Measurements from ENCODE around the gene NDUFC1. TPM values are rescaled to one million over a fixed set of nuclear protein-coding genes. Genes with fewer than 3 reads are reported as not detected.

The NDUFC1 gene
- total RNA-seq, 1 experiment from 2014 or later: 61.7 TPM

DNA sequence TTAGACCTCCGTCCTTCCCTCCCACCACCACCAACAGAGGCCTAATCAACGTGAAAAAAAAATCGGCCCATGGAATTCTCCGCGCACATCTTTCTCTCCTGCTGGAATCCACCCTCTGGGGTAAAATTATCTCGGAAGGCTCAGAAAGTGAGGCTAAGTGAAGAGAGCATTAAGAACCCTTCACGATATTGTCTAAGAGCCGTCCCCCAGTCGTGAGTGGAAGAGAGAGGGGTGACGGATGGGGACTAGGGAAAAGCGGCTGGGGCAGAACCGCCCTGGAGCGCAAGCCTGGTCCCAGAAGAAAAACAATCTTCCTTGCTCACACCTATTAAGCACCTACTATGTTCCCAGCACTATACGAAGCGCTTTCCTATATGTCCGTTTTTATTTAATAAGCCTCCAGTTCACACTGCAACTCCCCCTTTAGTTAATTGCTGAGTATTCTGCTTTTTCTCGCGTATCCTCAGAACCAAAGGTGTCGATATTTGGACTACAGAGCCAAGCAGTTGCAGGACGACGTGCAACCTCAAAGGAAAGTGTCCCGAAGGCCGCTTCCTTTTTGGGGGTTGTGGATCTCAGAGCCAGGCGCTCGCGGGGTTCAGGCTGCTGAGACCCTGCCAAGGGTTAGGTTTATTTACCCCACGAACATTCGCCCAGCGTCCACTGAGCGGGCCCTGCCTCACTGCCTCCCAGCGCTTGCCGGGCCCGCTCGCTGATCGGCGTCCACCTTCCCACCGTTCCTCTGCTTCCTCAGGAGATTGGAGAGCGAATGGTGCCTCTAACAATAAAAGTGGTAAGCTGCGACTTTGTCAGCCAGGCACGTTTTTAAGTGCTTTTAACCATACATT is 23.1 kb downstream of the NDUFC1 start:
- ATAC-seq (peak; percentile 49), DNase-seq (ENCODE audit: low spot score) (peak; percentile 24)
- H3K9me3 Mint-ChIP-seq: peaks cover 2% of the 10 kb centered on the region
- peaks cover under 1% of the 10 kb centered on the region; the same call in 1 of the 2 replicates for H3K36me3 Mint-ChIP-seq
- CTCF ChIA-PET: interaction anchor here (0.8 to 2.5 kb wide), 5 partner anchors 9 to 248 kb away, joined by 3 to 25 read pairs (median 6); partner anchors contain the start of gene NAA15
- POLR2A ChIA-PET: interaction anchor here (1.2 kb wide), 1 partner anchor 101 kb away, joined by 3 read pairs; no protein-coding TSS in a partner anchor
- no peak overlapping the region for H3K27ac Mint-ChIP-seq
- TF ChIP-seq, protein P1, sequence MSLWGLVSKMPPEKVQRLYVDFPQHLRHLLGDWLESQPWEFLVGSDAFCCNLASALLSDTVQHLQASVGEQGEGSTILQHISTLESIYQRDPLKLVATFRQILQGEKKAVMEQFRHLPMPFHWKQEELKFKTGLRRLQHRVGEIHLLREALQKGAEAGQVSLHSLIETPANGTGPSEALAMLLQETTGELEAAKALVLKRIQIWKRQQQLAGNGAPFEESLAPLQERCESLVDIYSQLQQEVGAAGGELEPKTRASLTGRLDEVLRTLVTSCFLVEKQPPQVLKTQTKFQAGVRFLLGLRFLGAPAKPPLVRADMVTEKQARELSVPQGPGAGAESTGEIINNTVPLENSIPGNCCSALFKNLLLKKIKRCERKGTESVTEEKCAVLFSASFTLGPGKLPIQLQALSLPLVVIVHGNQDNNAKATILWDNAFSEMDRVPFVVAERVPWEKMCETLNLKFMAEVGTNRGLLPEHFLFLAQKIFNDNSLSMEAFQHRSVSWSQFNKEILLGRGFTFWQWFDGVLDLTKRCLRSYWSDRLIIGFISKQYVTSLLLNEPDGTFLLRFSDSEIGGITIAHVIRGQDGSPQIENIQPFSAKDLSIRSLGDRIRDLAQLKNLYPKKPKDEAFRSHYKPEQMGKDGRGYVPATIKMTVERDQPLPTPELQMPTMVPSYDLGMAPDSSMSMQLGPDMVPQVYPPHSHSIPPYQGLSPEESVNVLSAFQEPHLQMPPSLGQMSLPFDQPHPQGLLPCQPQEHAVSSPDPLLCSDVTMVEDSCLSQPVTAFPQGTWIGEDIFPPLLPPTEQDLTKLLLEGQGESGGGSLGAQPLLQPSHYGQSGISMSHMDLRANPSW (CRISPR knock-in tag; conservative IDR thresholded peaks at IDR 0.05; ENCODE audit: low read depth): no peak
- TF ChIP-seq, protein P2, sequence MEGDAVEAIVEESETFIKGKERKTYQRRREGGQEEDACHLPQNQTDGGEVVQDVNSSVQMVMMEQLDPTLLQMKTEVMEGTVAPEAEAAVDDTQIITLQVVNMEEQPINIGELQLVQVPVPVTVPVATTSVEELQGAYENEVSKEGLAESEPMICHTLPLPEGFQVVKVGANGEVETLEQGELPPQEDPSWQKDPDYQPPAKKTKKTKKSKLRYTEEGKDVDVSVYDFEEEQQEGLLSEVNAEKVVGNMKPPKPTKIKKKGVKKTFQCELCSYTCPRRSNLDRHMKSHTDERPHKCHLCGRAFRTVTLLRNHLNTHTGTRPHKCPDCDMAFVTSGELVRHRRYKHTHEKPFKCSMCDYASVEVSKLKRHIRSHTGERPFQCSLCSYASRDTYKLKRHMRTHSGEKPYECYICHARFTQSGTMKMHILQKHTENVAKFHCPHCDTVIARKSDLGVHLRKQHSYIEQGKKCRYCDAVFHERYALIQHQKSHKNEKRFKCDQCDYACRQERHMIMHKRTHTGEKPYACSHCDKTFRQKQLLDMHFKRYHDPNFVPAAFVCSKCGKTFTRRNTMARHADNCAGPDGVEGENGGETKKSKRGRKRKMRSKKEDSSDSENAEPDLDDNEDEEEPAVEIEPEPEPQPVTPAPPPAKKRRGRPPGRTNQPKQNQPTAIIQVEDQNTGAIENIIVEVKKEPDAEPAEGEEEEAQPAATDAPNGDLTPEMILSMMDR (IDR thresholded peaks at IDR 0.05): no peak
- TF ChIP-seq, protein P3, sequence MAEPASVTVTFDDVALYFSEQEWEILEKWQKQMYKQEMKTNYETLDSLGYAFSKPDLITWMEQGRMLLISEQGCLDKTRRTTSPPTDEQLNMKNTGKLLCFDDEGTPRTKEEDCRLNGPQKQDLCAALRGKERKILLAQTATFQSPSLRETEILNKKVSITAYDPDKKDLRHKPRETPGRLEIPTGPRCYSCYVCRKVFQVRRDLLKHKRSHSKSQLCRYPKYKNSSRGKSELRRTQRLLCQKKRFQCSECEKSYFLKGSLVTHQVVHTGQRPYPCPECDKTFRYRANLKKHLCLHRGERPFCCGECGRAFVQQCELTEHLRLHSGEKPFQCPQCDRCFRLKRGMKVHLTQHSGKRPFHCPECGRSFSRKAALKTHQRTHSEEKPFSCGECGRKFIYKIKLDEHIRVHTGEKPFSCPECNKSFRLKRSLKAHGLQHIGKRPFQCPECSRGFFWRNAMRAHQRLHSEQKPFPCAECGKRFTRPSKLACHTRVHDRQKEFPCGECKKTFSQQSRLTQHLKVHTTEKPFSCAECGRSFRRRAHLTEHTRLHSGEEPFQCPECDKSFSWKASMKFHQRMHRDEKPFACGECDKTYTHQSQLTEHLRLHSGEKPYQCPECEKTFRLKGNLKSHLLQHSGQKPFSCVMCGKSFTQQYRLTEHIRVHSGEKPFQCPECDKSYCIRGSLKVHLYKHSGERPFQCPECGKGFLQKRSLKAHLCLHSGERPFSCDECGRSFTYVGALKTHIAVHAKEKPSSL (CRISPR knock-in tag; conservative IDR thresholded peaks at IDR 0.05): no peak
- TF ChIP-seq, protein P4, sequence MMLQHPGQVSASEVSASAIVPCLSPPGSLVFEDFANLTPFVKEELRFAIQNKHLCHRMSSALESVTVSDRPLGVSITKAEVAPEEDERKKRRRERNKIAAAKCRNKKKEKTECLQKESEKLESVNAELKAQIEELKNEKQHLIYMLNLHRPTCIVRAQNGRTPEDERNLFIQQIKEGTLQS (CRISPR knock-in tag; conservative IDR thresholded peaks at IDR 0.05): no peak
- no peak for TF ChIP-seq NFE2L1 (CRISPR knock-in tag; IDR thresholded peaks at IDR 0.05)
- no peak for TF ChIP-seq JAZF1 (CRISPR knock-in tag; IDR thresholded peaks at IDR 0.05)
- TF ChIP-seq ZNF396 (CRISPR knock-in tag; IDR thresholded peaks at IDR 0.05; ENCODE audit: borderline replicate concordance): no peak
- H3K4me3 Mint-ChIP-seq: peak overlapping the region; percentile 79
- H3K27me3 Mint-ChIP-seq (ENCODE audit: low read depth): peaks cover 55% of the 10 kb centered on the region
- H3K4me1 Mint-ChIP-seq: peaks cover 18% of the 10 kb centered on the region

DNA sequence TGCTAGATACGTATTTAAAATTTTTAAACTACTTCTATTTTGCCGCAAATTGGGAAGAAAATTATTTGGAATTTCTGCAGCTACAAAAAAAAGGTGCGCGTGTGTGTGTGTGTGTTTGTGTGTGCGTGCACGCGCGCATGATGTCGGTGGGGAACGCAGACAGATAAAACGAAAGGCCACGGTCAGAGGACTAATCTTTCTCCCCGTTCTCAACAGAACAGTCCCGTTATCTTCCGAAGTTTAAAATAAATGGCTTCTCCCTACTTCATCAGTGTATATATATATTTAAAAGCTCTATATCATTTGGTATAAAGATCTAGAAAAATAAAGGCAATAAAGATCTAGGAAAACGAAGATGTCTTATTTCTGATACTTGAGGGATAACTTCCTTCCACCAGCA is 23.8 kb downstream of the NDUFC1 start:
- DNase-seq (ENCODE audit: low spot score): no peak
- ChIA-PET CTCF (interaction anchor here (2.5 kb wide), 1 partner anchor 17 kb away, joined by 25 read pairs; no protein-coding TSS in a partner anchor), POLR2A (no interaction called here)
- TF ChIP-seq ESRRA (CRISPR knock-in tag; IDR thresholded peaks at IDR 0.05; ENCODE audit: borderline replicate concordance): no peak
- no peak for TF ChIP-seq NFATC4 (CRISPR knock-in tag; IDR thresholded peaks at IDR 0.05)
- no peak for TF ChIP-seq TP53 (CRISPR knock-in tag; IDR thresholded peaks at IDR 0.05)
- TF ChIP-seq, protein P5, sequence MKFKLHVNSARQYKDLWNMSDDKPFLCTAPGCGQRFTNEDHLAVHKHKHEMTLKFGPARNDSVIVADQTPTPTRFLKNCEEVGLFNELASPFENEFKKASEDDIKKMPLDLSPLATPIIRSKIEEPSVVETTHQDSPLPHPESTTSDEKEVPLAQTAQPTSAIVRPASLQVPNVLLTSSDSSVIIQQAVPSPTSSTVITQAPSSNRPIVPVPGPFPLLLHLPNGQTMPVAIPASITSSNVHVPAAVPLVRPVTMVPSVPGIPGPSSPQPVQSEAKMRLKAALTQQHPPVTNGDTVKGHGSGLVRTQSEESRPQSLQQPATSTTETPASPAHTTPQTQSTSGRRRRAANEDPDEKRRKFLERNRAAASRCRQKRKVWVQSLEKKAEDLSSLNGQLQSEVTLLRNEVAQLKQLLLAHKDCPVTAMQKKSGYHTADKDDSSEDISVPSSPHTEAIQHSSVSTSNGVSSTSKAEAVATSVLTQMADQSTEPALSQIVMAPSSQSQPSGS (CRISPR knock-in tag; IDR thresholded peaks at IDR 0.05; ENCODE audit: borderline replicate concordance, low read depth): no peak
- no peak for TF ChIP-seq OVOL2 (CRISPR knock-in tag; IDR thresholded peaks at IDR 0.05; ENCODE audit: borderline replicate concordance)
- no peak for TF ChIP-seq MXD4 (CRISPR knock-in tag; IDR thresholded peaks at IDR 0.05; ENCODE audit: borderline replicate concordance)
- no peak for TF ChIP-seq JUN (CRISPR knock-in tag; IDR thresholded peaks at IDR 0.05)
- TF ChIP-seq ZNF263 (CRISPR knock-in tag; IDR thresholded peaks at IDR 0.05; ENCODE audit: low read depth): no peak
- TF ChIP-seq ZNF317 (CRISPR knock-in tag; IDR thresholded peaks at IDR 0.05; ENCODE audit: borderline replicate concordance, low read depth): no peak
- TF ChIP-seq RORB (CRISPR knock-in tag; IDR thresholded peaks at IDR 0.05): no peak
- TF ChIP-seq FOXK1 (CRISPR knock-in tag; IDR thresholded peaks at IDR 0.05): no peak
- TF ChIP-seq JAZF1 (CRISPR knock-in tag; IDR thresholded peaks at IDR 0.05): no peak
- no peak for TF ChIP-seq FOXJ3 (CRISPR knock-in tag; IDR thresholded peaks at IDR 0.05; ENCODE audit: borderline replicate concordance)
- TF ChIP-seq, protein P6, sequence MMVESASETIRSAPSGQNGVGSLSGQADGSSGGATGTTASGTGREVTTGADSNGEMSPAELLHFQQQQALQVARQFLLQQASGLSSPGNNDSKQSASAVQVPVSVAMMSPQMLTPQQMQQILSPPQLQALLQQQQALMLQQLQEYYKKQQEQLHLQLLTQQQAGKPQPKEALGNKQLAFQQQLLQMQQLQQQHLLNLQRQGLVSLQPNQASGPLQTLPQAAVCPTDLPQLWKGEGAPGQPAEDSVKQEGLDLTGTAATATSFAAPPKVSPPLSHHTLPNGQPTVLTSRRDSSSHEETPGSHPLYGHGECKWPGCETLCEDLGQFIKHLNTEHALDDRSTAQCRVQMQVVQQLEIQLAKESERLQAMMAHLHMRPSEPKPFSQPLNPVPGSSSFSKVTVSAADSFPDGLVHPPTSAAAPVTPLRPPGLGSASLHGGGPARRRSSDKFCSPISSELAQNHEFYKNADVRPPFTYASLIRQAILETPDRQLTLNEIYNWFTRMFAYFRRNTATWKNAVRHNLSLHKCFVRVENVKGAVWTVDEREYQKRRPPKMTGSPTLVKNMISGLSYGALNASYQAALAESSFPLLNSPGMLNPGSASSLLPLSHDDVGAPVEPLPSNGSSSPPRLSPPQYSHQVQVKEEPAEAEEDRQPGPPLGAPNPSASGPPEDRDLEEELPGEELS (CRISPR knock-in tag; IDR thresholded peaks at IDR 0.05): no peak
- no peak for TF ChIP-seq ZNF416 (CRISPR knock-in tag; IDR thresholded peaks at IDR 0.05)
- TF ChIP-seq NFYB (CRISPR knock-in tag; conservative IDR thresholded peaks at IDR 0.05; ENCODE audit: low read depth): no peak
- peaks cover 18% of the 10 kb centered on the region for H3K4me1 Mint-ChIP-seq
- no peak overlapping the region for H3K27ac Mint-ChIP-seq
- no peaks in the 10 kb centered on the region for H3K9me3 Mint-ChIP-seq
- peak overlapping the region; percentile 79 for H3K4me3 Mint-ChIP-seq
- ATAC-seq: no peak
- H3K36me3 Mint-ChIP-seq: no peaks in the 10 kb centered on the region
- peaks cover 55% of the 10 kb centered on the region for H3K27me3 Mint-ChIP-seq (ENCODE audit: low read depth)

Measured in WTC11 (cell line).